Activated CD8-positive, alpha-beta memory T cell treated with anti-CD3 and anti-CD28 coated beads for 1 hour (primary cell): Measurements from ENCODE around the gene TOX3.

Source experiments
- DNase-seq, 2 donors: peaks; one replicate each; pipeline ENCODE4 v3.0.0-alpha.2; 2020; ENCODE audit warnings: low read depth in 1 of 2; ENCODE audit errors: extremely low read depth in 1 of 2

TOX3 gene

DNA sequence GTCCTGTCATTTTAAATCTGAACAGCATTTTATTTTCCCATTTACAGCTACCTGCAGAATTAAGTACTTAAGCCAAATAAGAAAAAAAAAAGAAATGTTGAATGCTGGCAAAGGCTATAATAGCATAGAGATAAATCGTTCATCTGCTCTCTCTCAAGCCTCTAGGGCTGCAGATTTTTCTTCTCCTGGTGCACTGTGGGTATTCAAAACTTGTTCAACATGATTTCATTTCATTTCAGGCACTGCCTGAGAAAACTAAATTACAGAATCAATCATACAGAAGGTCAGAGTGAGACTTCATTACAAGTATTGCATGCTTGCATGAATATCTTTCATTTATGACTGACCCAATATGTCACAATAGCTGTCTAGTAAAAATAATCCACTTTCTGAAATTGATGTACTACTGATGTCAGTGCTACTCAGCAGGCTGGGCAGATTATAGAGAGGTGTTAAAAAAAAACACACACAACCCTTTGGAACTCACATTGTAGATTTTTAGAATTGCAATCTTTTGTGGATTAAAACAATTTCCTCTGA, 86.2 kb downstream of the TOX3 start:
- no peak for DNase-seq

DNA sequence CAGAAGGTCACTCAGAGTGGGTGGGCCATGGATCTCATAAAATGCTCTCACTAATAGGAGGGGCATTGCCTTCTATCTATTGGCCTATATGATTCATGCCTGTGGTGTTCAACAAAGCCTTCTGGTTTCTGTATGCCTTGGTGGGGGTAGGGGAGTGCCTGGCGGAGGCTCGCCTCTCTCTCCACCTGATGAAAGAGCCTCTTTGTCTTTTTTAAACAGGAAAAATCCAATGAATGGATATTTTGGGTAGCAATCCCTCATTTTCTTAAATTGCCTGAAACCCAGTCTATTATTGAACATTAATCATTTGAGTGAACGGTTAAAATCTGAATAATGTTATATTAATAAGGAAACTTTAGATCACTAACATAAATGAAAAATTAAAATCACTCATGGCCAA, 90.6 kb downstream of the TOX3 start:
- no peak for DNase-seq

DNA sequence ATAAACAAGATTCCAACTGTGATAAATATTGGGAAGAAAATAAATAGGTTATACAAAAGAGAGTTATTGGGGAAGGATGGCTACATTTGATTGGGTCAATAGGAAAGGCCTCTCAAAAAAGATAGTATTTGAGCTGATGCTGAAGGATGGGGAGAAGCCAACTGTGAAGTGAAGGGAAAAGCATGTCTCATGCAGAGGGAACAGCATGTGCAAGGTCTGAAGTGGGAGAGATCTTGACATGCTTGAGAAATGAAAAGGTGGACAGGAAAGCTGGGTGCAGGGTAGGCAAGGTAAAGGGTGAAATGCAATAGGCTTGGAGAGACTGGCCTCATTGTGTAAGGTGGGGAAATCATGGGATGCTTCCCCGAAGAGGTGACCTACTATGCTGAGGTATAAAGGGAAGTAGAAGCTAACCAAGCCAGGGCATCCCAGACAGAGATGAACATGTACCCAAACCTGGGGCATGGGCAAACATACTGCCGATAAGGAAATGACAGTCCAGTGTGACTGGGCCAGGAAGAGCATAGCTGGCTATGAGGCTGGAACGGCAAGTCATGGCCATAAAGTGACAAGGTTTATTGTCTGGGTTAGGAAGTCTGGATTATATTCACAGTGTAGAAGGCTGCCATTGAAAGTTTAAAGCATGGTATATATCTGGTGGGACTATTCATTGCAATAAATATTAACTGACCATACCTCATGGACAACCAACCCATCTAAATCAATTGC, 91.2 kb downstream of the TOX3 start:
- no peak for DNase-seq

DNA sequence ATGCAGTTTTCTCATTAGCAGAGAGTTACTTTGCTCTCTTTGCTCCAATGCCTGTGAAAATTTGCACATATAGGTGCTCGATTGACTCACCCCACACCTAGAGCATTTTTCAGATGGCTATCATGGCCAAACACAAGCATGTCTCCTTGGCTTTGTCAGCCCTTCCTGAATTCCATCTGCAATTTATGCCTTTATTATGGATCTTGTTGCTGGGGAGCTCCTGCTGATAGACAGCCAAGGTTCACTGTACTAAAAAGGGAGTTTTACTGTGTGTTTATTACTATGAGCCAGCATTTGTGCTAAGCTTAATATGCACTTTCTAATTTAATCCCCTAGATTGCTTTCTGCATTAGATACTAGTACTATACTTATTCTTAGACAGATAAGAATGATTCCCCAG, 93.3 kb downstream of the TOX3 start:
- no peak for DNase-seq

DNA sequence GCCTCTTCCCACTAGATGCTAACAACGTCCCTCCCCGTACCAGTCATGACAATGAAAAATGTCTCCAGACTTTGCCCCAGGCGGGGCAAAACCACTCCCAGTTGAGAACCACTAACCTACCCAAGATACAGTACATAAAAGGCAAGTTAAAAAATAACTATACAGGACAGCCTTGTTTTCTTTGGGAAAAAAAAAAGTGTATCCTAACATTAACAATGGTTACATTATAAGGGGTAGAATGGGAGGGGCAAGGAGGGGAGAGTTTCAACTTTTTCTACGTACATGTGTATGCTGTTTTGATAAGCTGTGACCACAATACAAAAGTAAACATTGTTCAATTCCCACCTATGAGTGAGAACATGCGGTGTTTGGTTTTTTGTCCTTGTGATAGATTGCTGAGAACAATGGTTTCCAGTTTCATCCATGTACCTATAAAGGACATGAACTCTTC, 94.9 kb downstream of the TOX3 start:
- no peak for DNase-seq

DNA sequence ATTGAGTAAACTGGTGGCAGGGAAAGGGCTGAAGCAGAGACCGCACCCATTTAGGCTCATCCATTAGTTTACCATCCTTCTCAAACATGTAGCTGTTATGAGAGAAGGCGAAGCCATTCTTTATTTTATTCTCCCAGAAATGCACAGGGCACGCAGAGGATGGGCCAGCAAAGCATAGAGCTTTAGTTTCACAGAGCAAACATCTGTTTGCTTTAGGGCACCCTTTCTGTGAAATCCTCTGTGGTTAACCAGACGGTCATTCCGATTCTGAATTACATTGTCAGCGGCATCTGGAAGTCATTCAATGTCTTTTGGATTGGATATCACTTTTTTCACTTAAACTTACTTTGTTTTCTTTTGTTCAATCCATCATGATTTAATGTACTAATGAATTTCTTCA, 96.0 kb downstream of the TOX3 start:
- DNase-seq: no peak

DNA sequence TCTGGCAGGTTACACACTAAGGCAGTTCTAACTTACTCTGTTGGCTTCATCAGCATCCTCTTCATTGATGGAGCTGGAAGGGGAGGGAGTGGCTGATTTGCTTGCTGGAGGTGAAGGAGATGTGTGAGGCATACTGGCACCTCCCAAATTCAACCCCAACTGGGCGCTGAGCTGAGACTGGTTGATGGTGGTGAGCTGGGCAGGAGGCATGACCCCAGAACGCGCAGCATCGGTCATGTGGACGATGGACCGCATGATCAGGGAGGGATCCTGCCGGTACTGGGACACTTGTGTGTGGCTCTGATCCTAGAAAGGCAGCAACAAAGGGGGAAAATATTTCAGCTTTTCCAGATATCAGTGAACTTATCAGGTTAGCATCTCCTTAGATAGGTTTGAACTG, 96.7 kb downstream of the TOX3 start:
- DNase-seq: no peak

DNA sequence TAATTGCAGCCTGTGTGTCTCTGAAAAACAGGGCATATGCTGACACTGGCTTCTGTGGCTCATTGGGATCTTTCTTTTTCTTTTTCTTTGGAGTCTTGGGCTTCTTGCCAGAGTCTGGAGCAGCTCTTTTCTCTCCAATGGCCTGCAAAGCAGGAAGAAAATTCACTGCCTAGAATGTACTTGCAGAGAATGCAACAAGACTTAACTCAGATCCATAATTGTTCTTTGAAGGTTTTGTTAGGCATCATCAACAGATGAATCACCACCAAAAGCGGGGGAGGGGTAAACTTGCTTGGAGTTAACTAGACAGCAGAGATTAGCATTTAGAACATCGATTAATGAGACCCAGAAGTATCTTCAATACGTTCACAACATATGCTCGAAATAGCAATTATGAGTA, 100.9 kb downstream of the TOX3 start:
- DNase-seq: no peak

DNA sequence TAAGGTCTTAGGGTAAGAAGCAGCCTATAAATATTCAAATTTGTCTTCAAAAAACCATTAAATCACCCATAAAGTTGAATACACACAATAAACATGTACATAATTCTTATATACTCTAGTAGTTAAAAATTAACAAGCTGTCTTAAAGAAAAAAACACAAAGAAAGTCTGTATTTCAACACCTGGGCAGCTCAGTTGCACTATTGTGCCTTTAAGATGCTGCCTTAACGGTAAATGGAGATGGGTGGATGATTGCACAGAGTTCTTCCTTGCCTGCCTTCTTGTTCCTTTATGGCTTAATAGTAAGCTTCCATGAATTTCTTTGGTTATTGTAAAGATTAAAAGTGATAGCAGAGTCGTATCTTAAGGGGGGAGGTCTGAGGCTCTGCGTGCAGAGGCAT, 105.1 kb downstream of the TOX3 start:
- DNase-seq: no peak

DNA sequence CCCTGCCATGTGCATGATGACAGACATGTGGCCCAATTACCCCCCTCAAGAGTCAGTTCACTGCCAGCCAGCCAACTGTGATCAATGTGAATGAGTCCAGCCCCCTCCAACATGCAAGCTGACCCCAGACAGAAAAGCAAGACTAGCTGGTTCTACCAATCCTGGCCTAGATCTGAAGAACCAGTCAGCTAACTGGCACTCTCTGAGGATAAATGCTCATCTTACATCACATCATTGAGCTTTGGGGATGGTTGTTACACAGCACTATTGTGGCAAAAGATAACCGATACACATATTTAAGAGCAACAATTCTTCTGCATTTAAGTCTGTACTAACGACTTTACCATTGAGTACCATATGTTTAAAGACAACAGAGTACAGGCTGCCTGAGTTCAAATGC, 106.7 kb downstream of the TOX3 start:
- DNase-seq: no peak

DNA sequence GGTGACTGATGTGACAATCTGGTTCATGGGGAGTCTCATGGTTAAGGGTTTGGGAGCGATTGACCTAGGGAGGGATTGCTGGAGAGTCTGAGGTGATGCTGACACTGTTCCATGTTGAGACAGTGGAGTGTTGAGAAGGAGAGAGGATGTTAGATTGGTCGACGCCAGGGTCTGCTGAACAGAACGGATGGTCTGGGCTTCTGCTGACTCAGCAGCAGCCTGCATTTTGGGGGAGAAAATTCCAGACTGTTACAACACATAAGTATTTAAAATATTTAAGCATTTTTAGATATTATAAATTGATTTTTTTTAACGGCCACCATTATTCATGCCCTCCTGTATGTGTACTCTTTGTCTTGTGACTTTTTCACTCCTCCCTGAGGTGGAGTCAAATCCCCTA, 107.2 kb downstream of the TOX3 start:
- DNase-seq: no peak

DNA sequence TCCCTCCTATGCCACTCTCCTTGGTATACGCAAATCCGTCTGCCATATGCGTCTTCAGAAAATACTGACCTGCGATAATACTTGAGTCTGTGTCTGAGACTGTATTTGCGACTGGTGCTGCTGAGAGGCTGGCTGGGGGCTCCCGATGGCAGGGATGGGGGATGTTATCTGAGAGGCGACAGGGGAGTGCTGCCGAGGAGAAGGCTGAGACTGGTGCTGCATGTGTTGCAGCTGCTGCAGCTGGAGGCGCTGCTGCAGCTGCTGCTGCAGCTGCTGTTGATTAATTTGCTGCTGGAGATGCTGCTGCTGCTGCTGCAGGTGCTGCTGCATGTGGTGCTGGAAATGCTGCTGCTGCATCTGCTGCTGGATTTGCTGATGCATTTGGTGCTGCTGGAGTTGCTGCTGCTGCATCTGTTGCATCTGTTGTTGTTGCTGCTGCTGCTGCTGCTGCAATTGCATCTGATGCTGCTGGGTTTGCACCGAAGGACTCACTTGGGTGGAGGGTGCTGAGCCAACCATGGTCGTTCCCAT, 107.7 kb downstream of the TOX3 start:
- no peak for DNase-seq

DNA sequence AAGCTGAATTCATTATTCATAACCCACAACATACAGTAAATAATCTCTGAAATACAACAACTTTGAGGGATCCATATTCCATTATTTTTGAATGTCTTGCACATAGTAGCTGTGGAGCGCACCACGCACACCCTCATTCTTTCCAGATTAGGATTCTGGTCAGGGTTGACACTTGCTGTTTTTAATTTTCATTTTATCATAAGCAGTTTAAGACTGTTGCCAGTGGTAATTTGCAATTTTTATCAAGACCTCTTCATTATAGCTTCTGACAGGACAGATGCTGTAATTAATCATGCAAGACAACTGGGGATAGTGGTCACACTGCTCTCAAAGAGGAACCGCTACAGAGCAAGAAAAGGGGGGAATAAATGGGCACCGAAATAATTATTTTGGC, 109.7 kb downstream of the TOX3 start:
- no peak for DNase-seq

DNA sequence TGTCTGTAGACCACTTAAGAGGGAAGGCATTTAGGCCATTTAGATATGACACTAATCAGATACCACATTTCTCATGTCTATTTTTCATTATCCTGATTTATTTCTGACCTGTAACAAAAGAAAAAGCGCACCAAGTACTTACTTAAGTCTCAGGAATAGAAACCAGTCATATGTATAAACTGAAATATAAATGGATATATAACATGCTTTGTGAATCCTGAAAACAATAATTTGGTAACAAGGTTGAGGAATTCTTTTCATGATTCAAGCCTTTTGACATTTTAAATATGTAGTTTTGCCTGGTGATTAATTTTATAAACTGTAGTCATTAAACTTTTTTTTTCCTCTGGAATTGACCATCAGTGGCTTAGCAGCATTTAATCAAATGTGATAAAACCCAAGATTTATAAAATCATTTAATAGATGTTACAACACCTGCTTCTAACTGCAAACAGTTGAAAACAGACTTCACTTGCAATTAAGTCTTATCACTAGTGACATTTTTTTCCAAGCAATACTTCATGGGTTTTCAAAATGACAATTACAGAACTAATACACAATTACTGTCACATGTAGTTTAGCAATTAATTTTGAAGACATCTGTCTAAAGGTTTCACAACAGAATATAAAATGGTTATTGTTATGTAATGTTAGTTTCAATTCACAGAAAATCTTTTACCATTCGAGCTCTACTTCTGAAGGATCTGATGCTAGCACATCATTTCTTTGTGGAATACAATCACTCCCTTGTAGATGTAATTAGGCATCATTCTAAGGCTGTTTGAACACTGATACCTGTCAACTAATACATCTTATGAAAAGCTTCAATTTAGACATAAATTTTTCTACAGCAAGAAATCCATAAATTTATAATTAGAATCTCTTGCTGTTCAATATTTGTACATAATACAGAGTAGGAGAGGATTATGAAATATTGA, 110.3 kb downstream of the TOX3 start:
- no peak for DNase-seq

DNA sequence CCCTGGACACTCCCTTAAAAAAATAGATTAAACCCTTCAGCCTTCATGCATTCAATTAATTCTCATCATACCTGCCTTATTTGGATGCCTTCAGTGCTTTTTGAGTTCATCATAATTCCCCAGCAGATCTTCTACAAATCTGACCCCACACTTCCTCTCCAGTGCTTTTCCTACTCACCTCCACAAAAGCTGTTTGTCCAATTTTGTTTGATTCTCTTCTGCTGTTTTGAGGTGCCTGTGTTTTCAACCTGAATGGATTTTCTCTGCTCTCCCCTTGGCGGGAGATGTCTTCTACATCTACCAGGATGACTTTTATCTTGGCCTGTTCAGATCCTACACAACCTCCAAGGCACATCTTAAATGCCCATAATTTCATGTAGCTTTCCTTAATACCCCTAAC, 112.7 kb downstream of the TOX3 start:
- no peak for DNase-seq

DNA sequence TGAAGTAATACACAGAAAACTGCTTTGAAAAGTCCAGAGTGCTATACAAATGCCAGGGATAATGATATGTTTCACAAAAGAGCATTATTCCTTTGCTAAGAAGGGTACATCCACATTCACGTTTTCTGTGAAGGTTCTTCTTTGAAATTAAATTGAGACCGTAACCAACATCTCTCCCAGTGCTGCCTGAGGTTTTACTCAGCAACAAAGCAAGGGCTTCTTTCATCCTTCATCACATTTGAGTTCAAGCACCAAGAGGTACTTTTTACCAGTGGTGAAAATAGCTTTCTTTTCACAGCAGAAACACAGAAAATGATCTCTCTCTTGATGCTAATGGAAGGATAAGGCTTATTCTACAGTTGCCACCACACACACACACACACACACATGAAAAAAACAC, 113.3 kb downstream of the TOX3 start:
- no peak for DNase-seq

DNA sequence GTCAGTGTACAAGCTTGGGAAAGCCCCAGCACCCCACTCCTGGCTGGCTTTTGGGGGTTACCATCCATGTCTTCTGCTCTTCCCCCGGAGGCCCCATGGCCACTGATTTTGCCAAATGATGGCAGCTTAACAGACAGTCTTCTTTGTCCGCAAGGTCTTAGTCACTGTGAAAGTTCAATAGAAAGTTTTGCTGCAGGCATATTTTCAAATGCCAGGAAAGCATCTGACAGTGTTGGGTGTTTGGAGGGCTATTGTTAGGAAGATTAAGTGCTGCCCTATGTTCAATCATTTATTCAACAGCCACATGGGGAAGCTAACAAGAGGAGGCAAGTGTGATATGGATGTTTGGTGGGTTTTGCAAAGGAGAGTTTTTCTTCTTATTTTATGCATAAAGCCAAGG, 122.4 kb downstream of the TOX3 start:
- no peak for DNase-seq

DNA sequence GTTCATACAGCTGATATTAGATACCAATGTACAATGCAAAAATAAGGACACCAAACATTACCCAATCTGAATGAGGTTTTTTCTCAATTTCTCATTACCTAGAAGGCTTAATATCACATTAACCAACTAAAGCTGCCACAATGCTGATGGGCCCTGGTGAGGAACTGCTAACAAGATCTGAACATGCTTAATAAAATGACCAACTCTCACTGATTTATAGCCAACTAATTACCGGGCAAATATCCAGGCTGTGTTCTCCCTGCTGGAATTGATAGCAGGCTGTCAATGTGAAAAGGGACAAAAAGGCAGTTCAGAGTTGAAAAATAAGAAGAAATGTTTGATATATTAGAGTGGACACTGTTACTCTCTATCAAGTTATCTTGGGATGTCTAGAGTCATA, 124.6 kb downstream of the TOX3 start:
- DNase-seq: no peak

DNA sequence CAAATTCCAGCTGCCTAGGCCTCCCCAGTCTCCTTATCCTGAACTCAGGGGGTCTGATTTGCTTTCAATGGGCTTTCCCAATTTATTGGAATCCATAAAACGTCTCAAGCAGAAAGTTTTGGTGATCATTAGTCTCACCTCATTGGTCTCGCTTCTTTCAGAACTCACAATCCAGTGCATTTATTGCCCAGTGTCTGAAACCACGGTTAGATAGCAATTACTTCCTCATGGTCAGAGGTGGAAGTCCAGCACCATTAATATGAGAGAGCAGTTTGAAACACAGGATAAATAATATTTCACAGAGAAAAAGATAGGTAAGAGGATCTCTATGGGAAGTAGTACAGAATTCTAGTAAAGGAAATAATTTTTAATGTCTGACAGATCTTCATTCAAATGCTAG, 128.7 kb downstream of the TOX3 start:
- no peak for DNase-seq

DNA sequence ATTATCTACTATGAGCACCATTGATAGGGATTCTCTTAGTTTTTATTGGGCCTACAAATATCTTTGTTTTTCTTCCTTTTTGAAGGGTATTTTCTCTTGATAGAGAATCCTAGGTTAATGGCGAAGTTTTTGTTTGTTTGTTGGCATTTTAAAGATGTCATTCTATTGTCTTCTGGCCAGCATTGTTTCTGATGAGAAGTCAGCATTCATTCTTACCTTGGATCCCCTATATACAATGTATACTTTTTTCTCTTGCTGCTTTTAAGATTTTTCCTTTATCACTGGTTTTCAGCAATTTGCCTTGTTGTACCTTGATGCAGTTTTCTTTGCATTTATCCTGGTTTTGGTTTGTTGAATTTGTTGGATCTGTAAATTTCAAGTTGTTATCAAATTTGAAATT, 130.1 kb downstream of the TOX3 start:
- DNase-seq: no peak

DNA sequence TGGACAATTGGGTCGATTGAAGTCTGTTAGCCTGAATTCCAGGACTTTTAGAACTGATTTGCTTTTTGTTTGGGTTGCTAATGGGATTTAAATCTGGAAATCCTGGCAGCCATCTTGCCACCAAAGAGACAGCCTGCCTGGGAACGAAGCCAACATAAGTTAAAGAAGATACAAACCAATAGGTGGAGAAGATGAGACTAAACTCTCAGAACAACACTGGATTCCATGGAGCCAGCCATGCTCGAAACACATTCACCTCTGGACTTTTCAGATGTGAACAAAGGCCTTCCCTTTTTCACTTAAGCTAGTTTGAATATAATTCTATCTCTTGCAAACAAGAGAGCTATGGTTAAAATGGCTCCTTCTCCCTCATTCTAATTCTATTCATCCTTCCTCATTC, 135.9 kb downstream of the TOX3 start:
- DNase-seq: no peak
